ENCODE measurements around the gene PITX2.

Gene PITX2

DNA sequence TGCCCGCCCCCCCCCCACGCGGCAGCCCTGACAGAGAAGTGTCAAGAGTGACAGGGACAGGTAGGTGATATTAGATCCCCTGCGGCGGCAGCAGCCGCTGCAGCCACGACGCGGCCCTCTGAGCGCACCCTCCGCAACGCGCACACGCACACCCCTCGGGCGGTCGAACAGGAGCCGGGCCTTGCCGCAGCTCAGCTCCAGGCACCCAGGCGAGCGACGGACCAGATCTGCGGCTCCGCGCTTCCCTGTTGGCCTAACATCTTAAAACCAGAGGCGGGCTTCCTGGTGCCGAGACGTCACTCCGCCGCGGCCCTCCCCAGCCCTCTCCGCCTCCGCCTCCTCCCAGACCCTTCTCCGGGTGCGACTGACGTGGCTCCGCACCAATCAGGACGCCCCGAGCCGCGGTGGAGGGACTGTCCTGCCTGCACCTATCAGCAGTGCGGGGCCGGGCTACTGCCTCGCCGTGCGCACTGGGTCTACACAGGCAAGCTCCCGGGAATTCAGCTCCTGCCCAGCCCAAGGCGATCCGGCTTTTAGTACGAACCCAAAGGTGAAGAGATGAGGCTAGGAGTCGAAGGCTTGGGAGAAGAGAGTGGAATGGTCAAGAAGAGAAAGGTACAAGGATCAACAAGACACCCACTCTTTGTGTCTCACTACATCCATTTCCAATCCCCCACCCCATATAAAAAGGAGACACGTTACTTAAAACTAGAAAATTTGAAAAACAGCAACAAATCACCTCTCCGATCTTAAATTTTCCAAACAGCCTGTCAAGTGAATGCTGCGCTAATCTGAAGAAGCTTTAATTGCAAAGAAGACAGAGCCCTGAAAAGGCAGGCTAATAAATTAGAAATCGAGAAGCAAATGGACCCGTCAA is at the start of gene PITX2:
Gene PITX2, minus strand, starts transcription at position 237 of the 877 bp plus-strand sequence. CDS start 617 bp downstream, outside the sequence.
- peak; percentile 85 for ATAC-seq
- TF ChIP-seq ARNTL (CRISPR knock-in tag; IDR thresholded peaks at IDR 0.05; ENCODE audit: borderline replicate concordance, low read depth), result no peak
- TF ChIP-seq, protein P1, sequence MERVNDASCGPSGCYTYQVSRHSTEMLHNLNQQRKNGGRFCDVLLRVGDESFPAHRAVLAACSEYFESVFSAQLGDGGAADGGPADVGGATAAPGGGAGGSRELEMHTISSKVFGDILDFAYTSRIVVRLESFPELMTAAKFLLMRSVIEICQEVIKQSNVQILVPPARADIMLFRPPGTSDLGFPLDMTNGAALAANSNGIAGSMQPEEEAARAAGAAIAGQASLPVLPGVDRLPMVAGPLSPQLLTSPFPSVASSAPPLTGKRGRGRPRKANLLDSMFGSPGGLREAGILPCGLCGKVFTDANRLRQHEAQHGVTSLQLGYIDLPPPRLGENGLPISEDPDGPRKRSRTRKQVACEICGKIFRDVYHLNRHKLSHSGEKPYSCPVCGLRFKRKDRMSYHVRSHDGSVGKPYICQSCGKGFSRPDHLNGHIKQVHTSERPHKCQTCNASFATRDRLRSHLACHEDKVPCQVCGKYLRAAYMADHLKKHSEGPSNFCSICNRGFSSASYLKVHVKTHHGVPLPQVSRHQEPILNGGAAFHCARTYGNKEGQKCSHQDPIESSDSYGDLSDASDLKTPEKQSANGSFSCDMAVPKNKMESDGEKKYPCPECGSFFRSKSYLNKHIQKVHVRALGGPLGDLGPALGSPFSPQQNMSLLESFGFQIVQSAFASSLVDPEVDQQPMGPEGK (CRISPR knock-in tag; IDR thresholded peaks at IDR 0.05; ENCODE audit: borderline replicate concordance), result no peak
- no peak for TF ChIP-seq ZFP3 (CRISPR knock-in tag; IDR thresholded peaks at IDR 0.05)
- TF ChIP-seq BACH2 (CRISPR knock-in tag; IDR thresholded peaks at IDR 0.05; ENCODE audit: borderline replicate concordance), result no peak
- TF ChIP-seq CSDC2 (CRISPR knock-in tag; IDR thresholded peaks at IDR 0.05), result no peak
- TF ChIP-seq OSR1 (CRISPR knock-in tag; IDR thresholded peaks at IDR 0.05), result no peak
- TF ChIP-seq, protein P2, sequence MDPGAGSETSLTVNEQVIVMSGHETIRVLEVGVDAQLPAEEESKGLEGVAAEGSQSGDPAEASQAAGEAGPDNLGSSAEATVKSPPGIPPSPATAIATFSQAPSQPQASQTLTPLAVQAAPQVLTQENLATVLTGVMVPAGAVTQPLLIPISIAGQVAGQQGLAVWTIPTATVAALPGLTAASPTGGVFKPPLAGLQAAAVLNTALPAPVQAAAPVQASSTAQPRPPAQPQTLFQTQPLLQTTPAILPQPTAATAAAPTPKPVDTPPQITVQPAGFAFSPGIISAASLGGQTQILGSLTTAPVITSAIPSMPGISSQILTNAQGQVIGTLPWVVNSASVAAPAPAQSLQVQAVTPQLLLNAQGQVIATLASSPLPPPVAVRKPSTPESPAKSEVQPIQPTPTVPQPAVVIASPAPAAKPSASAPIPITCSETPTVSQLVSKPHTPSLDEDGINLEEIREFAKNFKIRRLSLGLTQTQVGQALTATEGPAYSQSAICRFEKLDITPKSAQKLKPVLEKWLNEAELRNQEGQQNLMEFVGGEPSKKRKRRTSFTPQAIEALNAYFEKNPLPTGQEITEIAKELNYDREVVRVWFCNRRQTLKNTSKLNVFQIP (CRISPR knock-in tag; IDR thresholded peaks at IDR 0.05; ENCODE audit: borderline replicate concordance, low read depth), result no peak
- TF ChIP-seq ZNF70 (CRISPR knock-in tag; IDR thresholded peaks at IDR 0.05), result no peak
- TF ChIP-seq ISL1 (CRISPR knock-in tag; IDR thresholded peaks at IDR 0.05), result no peak
- TF ChIP-seq ZNF8 (CRISPR knock-in tag; IDR thresholded peaks at IDR 0.05), result no peak
- TF ChIP-seq TOX (CRISPR knock-in tag; IDR thresholded peaks at IDR 0.05; ENCODE audit: borderline replicate concordance), result no peak
- TF ChIP-seq, protein P3, sequence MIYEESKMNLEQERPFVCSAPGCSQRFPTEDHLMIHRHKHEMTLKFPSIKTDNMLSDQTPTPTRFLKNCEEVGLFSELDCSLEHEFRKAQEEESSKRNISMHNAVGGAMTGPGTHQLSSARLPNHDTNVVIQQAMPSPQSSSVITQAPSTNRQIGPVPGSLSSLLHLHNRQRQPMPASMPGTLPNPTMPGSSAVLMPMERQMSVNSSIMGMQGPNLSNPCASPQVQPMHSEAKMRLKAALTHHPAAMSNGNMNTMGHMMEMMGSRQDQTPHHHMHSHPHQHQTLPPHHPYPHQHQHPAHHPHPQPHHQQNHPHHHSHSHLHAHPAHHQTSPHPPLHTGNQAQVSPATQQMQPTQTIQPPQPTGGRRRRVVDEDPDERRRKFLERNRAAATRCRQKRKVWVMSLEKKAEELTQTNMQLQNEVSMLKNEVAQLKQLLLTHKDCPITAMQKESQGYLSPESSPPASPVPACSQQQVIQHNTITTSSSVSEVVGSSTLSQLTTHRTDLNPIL (CRISPR knock-in tag; IDR thresholded peaks at IDR 0.05; ENCODE audit: low read depth), result no peak
- TF ChIP-seq, protein P4, sequence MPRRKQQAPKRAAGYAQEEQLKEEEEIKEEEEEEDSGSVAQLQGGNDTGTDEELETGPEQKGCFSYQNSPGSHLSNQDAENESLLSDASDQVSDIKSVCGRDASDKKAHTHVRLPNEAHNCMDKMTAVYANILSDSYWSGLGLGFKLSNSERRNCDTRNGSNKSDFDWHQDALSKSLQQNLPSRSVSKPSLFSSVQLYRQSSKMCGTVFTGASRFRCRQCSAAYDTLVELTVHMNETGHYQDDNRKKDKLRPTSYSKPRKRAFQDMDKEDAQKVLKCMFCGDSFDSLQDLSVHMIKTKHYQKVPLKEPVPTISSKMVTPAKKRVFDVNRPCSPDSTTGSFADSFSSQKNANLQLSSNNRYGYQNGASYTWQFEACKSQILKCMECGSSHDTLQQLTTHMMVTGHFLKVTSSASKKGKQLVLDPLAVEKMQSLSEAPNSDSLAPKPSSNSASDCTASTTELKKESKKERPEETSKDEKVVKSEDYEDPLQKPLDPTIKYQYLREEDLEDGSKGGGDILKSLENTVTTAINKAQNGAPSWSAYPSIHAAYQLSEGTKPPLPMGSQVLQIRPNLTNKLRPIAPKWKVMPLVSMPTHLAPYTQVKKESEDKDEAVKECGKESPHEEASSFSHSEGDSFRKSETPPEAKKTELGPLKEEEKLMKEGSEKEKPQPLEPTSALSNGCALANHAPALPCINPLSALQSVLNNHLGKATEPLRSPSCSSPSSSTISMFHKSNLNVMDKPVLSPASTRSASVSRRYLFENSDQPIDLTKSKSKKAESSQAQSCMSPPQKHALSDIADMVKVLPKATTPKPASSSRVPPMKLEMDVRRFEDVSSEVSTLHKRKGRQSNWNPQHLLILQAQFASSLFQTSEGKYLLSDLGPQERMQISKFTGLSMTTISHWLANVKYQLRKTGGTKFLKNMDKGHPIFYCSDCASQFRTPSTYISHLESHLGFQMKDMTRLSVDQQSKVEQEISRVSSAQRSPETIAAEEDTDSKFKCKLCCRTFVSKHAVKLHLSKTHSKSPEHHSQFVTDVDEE (CRISPR knock-in tag; IDR thresholded peaks at IDR 0.05), result no peak
- no peak for TF ChIP-seq GLIS3 (CRISPR knock-in tag; IDR thresholded peaks at IDR 0.05)

DNA sequence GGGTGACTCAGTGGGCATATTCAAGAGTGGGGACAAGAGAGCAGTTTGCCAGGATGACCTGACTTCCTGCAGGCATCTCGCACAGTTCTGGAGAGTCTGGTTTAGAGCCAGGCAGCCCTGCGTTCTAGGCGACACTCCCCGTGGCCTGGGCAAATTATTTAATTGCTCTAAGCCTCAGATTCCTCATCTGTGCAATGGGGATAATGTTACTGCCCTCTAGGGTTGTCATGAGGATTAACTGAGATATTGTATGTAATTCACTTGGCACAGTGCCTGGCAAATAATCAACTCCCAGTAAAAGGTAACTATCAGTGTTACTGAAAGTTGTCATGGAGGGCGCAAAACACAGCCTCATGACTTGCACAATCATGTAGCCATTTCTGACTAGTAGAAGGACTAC is 48.8 kb upstream of the PITX2 start:
- no peak for ATAC-seq
- TF ChIP-seq ZNF70 (CRISPR knock-in tag; IDR thresholded peaks at IDR 0.05), result no peak
- TF ChIP-seq OSR1 (CRISPR knock-in tag; IDR thresholded peaks at IDR 0.05), result no peak
- TF ChIP-seq BACH2 (CRISPR knock-in tag; IDR thresholded peaks at IDR 0.05; ENCODE audit: borderline replicate concordance), result no peak
- no peak for TF ChIP-seq ZNF565 (CRISPR knock-in tag; conservative IDR thresholded peaks at IDR 0.05; ENCODE audit: low read depth)
- TF ChIP-seq RARB (CRISPR knock-in tag; IDR thresholded peaks at IDR 0.05), result no peak
- no peak for TF ChIP-seq PPARA (CRISPR knock-in tag; IDR thresholded peaks at IDR 0.05; ENCODE audit: borderline replicate concordance)
- TF ChIP-seq ARNTL (CRISPR knock-in tag; IDR thresholded peaks at IDR 0.05; ENCODE audit: borderline replicate concordance, low read depth), result no peak
- no peak for TF ChIP-seq GLIS3 (CRISPR knock-in tag; IDR thresholded peaks at IDR 0.05)
- TF ChIP-seq ESRRG (CRISPR knock-in tag; IDR thresholded peaks at IDR 0.05), result no peak
- TF ChIP-seq, protein P5, sequence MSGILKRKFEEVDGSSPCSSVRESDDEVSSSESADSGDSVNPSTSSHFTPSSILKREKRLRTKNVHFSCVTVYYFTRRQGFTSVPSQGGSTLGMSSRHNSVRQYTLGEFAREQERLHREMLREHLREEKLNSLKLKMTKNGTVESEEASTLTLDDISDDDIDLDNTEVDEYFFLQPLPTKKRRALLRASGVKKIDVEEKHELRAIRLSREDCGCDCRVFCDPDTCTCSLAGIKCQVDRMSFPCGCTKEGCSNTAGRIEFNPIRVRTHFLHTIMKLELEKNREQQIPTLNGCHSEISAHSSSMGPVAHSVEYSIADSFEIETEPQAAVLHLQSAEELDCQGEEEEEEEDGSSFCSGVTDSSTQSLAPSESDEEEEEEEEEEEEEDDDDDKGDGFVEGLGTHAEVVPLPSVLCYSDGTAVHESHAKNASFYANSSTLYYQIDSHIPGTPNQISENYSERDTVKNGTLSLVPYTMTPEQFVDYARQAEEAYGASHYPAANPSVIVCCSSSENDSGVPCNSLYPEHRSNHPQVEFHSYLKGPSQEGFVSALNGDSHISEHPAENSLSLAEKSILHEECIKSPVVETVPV (CRISPR knock-in tag; IDR thresholded peaks at IDR 0.05), result no peak
- no peak for TF ChIP-seq SNAI2 (CRISPR knock-in tag; IDR thresholded peaks at IDR 0.05)
- TF ChIP-seq, protein P3 (CRISPR knock-in tag; IDR thresholded peaks at IDR 0.05; ENCODE audit: low read depth), result no peak

Measured in SK-N-SH treated with all-trans-retinoic acid at 6 μM for 48 hours (cell line).